KOPT-K1 (cell line): Measurements from ENCODE around the gene CBY1.

Experiments
- H3K27ac ChIP-seq: fragments of 200-600 bp; sonication (generic); 2 replicates; pipeline ENCODE4 v1.5.1; 2016; ENCODE audit warnings: antibody characterized with exemption, mild to moderate bottlenecking, low read depth, low read length; ENCODE audit not compliant: poor library complexity, severe bottlenecking
- H3K36me3 ChIP-seq: fragments of 200-600 bp; sonication (generic); 2 replicates; pipeline ENCODE4 v1.5.1; 2017; ENCODE audit warnings: antibody characterized with exemption, mild to moderate bottlenecking, low read length, moderate library complexity; ENCODE audit not compliant: insufficient read depth
- H3K9me3 ChIP-seq: fragments of 200-600 bp; sonication (generic); 2 replicates; pipeline ENCODE4 v1.5.1; 2017; ENCODE audit warnings: antibody characterized with exemption, low read length, mild to moderate bottlenecking; ENCODE audit not compliant: insufficient read depth, poor library complexity, severe bottlenecking

Gene CBY1

DNA sequence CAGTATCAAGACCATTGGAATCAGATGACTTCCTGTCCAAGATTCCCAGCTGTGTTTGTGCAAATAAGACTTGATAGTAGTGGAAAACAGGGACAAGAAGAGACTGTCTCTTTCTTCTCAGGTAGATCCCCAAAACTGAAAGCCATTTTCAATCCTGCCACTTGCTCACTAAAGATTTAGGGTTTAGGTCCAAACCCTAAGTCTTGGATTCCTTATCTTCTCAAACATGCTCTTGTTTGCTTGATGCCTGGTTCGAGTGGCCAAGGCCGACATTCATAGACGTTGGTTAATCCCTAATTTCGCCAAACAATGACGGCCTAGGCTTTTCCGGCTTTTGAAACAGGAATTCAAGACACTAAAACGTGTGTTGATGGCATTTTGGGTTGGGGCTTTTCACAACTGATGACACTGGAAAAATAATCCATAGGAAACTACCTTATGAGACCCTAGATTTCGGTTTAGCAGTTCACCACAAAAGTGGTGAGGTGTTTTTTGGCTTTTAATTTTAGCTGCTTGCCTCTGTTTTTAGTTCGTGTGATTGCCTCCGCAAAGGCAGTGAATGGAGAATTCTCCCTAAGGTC, 48.3 kb downstream of the CBY1 start:
- Histone ChIP-seq H3K36me3 (peaks cover 13% of the 10 kb centered on the region), H3K27ac (peak overlapping the region; percentile 60)

DNA sequence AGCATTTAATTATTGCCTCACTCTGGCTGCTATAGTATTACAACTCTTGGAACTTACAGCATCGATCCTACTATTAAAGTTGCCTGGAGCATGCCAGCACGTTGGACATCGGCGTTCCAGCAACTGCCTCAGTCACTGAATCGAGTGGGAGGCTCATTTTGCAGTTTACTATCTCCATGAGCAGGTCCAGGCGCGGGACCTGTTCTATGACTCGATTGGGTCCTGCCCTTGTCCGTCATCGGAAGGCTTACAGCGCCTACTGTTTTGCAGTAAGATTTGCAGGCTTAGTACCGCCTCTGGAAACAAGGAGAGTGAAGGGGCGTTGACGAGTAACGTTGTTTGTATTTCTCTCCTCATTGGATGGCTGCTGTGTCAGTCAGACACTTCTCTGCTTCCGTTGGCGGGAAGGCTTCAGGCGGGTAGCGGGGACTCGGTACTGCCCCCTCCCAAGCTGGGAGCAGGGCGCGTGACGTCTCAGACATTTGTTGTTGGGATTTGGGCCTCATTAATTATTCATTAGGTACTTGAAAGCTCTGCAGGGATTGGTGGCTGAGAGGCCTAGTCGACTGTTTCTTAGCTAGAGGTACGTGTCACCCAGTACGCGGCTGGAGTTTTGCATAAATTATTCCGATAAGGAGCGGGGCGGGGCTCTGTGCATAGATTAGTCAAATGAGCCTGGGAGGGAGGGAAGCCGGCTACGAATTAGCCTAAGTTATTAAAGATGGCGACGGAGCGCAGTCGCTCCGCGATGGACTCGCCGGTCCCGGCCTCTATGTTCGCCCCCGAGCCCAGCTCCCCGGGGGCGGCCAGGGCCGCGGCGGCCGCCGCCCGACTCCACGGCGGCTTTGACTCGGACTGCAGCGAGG, 49.0 kb downstream of the CBY1 start, which contains the start of gene GTPBP1:
Gene GTPBP1 (plus strand): TSS at position 710 of the 866 bp plus-strand sequence. CDS start 12 bp downstream, at position 722.
- H3K9me3 ChIP-seq: no peaks in the 10 kb centered on the region
- peaks cover 20% of the 10 kb centered on the region for H3K36me3 ChIP-seq
- H3K27ac ChIP-seq: peak within 1 kb of the TSS; percentile 60

More for the DNA sequence above, 48.3 kb downstream of the CBY1 start:
- H3K9me3 ChIP-seq: no peaks in the 10 kb centered on the region

DNA sequence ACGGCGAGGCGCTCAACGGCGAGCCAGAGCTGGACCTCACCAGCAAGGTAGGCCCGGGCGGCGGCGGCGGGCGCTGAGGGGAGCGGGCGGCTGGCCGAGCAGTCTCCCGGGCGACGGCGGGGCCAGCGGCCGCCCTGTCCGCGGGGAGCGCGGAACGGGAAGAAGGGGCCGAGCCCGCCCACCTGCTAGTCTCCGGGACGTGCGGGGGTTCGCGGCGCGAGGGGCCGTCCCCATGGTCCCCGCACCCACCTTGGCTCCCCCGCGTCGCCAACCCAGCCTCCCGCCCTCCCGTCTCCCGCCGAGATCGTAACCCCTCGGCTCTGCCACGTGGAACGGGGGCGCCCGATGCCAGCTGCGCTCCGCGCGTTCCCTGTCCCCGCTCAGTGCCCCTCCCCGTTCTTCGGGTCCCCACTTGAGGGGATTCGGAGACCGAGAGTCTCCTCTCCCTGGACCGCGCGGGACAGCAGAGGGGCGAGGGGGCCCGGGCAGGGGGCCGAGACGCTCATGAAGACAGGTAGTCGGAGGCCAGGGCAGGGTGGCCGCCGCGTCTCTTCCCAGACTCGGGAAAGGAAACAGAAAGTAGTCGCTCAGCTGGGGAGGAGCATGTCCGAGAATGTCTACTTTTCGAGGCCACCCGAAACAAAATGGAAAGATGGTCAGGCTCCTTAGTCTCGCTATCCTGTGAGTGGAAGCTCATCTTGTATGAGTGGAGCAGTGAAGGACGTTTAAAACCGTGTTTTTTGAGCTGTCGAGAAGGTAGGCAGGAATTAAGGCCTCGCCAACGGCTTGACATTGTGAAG, 49.9 kb downstream of the CBY1 start:
- peak overlapping the region; percentile 60 for H3K27ac ChIP-seq
- H3K36me3 ChIP-seq: peaks cover 28% of the 10 kb centered on the region
- H3K9me3 ChIP-seq: no peaks in the 10 kb centered on the region

DNA sequence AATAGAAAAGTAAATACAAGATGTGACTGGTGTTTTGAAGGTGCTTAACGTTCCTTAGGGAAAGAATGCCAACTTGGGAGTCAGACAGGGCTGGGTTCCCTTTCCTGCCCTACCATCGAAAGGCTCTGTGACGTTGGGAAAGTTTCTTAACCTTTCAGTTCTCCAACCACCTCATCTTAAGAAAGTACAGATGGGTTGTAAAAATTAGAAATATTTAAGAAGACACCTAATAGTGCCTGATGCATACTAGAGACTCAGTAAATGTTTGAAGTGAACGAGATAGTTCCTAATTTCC, 50.4 kb downstream of the CBY1 start:
- H3K9me3 ChIP-seq: no peaks in the 10 kb centered on the region
- peak overlapping the region; percentile 60 for H3K27ac ChIP-seq
- peaks cover 30% of the 10 kb centered on the region for H3K36me3 ChIP-seq

DNA sequence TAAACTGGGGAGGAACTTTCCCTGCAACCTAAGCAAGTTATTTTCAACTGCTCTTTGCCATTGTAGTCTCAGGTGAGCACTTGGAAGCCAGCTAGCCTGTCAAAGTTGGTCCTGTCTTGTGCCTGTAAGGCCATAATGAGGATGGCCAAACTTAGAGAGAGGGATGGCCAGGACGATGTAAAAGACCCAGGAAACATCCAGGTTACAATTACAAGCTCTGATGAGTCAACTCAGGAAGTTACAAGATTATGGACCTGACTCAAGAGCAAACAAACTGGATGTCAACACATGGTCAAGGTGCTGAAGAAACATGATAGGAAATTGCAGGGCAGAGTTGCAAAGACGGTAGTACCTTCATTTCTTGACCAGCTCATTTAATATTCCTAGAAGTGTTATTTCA, 50.9 kb downstream of the CBY1 start:
- Histone ChIP-seq H3K36me3 (peaks cover 35% of the 10 kb centered on the region), H3K9me3 (no peaks in the 10 kb centered on the region), H3K27ac (peak overlapping the region; percentile 60)

DNA sequence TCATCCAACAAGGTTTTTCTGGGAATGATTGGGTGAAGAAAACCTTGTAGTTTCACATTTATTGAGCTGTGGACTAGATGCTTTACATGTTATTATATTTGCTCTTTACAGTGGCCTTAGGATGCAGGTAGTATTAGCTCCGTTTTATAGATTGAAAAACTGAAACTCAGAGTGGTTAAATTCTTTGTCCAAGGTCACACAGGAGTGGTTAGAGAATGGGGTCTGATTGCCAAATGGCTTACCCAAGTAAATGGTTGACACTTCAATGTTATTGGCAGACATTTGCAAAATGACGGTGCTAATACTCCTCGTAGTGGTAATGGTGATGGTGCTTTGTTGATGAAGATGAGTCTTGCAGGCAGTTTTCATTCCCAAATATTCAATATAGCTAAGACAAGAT, 51.5 kb downstream of the CBY1 start:
- Histone ChIP-seq H3K9me3 (no peaks in the 10 kb centered on the region), H3K36me3 (peaks cover 41% of the 10 kb centered on the region), H3K27ac (no peak overlapping the region)

DNA sequence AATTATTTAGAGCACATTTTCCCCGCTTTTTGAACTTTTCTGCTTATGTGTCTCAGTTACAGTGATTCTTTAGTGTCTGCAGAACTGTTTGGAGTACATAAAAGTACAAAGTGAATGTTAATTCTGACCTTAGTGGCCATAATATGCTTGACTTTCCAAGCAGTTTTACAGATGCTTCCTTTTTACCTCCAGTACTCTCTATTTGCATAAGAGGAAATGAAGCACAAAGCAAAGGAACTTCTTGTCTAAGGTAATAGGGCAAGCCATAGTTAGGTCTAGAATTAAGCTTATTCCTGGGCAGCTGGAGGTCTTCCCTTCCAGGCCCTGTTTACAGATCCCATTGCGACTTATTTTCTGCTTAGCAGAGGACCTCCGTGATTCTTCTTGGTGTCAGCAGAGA, 52.9 kb downstream of the CBY1 start:
- H3K27ac ChIP-seq: no peak overlapping the region
- no peaks in the 10 kb centered on the region for H3K9me3 ChIP-seq
- peaks cover 44% of the 10 kb centered on the region for H3K36me3 ChIP-seq

DNA sequence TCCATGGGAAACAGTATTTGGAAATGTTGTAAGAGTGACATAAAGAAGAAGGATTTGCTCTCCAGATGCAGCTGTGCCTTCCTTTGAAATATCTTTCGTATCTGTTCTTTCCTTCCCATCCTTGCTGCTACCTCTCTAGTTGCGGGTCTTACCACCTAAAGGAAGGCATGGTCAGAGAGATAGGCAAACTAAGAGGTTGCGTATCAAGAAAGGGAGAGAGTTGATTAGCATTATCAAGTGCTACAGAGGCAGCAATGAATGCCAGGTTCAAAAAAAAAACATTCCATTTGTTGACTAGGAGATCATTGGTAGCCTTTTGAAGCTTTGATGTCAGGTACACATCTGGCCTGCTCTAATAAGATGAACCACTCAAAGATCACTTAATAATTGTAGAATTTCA, 53.9 kb downstream of the CBY1 start:
- Histone ChIP-seq H3K36me3 (peaks cover 51% of the 10 kb centered on the region), H3K9me3 (no peaks in the 10 kb centered on the region)

DNA sequence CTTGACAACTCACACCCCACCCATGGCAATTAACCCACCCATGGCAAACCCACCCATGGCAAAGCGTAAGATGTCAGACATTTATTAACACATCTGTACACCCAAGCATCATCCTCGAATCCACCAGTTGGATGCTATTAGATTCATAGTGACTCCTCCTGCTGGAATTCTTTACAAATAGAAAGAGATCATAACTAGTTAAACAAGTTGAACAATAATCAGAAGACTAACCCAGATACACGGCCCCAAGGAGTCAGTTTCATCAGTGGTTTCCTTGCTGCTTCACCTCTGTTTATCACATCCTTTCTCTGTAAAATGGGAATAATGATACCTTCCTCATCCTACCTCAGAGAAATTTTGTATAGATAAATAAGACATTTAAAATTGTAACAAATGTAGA, 54.4 kb downstream of the CBY1 start:
- peaks cover 57% of the 10 kb centered on the region for H3K36me3 ChIP-seq
- no peaks in the 10 kb centered on the region for H3K9me3 ChIP-seq
- no peak overlapping the region for H3K27ac ChIP-seq

More for the DNA sequence above, 53.9 kb downstream of the CBY1 start:
- no peak overlapping the region for H3K27ac ChIP-seq

DNA sequence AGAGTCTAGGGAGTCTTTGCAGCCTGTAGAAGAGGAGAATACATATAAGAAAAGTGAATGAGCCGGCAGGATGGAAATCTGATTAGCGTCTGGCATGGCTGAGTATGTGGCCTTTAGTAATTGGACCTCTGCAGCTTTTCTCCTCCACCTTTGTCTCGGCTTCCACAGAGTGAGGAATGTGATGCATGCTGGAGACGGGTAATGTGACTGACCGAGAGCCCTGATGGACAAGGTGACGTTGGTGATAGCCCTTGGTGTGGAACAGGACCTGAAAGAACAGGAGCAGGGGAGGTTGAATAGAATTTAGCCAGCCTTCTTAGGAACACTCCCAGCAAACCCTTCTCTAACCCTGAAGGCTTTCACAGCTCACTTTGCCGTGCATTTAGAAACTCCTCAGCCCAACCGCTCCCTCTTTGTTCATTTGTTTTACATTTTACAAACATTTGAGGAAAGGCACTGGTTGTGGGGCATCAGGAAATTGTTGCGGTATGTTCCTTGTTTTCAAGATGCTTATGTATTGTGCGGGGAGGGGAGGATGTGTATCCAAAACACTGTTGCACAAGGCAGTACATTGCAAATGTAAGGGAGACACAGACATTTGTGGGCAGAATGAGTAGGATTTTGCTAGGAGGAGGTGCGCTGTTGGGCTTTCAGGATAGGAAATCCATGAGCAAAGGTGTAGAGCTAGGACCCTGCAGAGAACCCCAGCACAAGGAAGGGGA, 56.2 kb downstream of the CBY1 start:
- H3K27ac ChIP-seq: no peak overlapping the region
- H3K36me3 ChIP-seq: peaks cover 74% of the 10 kb centered on the region
- H3K9me3 ChIP-seq: no peaks in the 10 kb centered on the region

DNA sequence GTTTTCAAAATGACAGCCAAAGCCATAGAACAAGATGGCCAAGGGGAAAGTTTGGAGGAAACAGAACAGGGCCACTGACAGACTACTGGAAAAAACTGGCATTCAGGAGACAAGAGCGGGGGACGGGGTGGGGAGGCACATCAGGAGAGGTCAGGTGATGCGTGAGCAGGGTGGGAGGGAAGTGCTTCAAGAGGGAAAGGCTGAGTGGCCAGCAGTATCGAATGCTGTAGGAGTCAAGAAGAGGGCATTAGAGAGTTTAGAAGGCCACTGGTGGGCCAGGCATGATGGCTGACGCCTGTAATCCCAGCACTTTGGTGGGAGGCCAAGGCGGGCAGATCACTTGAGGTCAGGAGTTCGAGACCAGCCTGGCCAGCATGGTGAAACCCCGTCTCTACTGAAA, 57.5 kb downstream of the CBY1 start:
- Histone ChIP-seq H3K36me3 (peaks cover 81% of the 10 kb centered on the region), H3K27ac (no peak overlapping the region)

DNA sequence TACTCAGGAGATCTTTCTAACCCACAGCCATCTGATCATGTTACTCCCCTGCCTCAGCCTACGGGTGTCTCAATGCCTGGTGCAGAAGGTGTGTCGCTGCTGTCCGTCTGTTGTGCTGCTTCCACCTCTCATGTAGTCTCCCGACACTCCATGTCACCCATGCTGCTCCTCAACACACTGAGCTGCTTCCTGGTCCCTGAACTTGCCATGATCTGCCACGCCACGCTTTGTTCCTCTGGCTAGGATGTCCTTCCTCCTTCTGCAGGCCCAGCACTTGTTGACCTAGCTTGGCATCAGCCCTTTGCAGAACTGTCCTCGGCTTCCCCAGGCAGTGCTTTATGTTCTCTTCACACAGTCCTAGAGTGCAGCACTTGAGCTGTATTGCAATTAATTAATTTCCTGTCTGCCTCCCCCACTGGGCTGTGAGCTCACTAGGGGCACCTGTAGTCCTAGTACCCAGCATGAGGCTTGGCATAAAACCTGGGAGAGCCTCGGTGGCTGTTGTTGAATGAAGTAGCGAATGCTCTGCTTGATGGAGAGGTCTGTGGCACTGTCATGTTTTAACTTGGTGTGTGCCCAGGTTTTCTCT, 58.8 kb downstream of the CBY1 start:
- Histone ChIP-seq H3K36me3 (peaks cover 78% of the 10 kb centered on the region), H3K9me3 (no peaks in the 10 kb centered on the region), H3K27ac (no peak overlapping the region)

More for the DNA sequence above, 57.5 kb downstream of the CBY1 start:
- H3K9me3 ChIP-seq: no peaks in the 10 kb centered on the region

DNA sequence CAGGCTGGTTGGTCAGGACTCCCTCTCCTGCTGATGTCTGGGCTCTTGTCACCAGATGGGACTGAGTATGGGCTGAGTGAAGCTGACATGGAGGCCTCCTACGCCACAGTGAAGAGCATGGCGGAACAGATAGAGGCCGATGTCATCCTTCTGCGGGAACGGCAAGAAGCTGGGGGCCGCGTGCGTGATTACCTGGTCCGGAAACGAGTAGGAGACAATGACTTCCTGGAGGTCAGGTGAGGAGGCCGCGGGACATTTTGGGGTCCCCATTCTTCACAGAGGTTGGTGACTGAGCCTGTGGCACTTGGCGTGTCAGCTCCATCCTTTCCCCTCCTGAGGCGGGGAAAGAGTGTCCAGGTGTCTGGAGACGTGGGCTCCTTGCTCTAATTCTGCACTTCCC, 59.4 kb downstream of the CBY1 start:
- peaks cover 78% of the 10 kb centered on the region for H3K36me3 ChIP-seq
- H3K27ac ChIP-seq: no peak overlapping the region
- H3K9me3 ChIP-seq: no peaks in the 10 kb centered on the region

DNA sequence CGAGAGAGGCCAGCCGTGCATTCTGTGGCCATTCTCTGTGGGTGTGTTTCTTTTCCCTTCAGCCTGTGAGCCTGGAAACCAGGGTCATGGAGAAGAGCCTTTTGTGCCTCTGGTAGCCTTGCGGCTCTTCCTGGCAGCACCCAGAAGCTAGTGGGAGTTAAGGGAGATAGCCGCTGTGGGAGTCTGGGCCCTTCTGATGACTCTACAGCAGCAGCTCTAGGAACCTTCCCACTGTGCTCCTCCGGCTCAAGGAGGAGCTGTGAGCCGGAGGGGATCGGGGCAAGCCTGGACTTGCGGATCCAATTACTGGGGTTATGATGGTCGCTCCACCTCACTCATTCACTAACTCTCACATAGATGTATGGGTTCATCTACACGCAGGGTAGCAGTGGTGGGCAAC, 59.8 kb downstream of the CBY1 start:
- Histone ChIP-seq H3K27ac (no peak overlapping the region), H3K9me3 (no peaks in the 10 kb centered on the region), H3K36me3 (peaks cover 78% of the 10 kb centered on the region)
